ENCODE data around the gene C6orf15.
A peak's percentile ranks its signal among the peaks of the same experiment; 100 is the strongest.

Gene C6orf15

DNA sequence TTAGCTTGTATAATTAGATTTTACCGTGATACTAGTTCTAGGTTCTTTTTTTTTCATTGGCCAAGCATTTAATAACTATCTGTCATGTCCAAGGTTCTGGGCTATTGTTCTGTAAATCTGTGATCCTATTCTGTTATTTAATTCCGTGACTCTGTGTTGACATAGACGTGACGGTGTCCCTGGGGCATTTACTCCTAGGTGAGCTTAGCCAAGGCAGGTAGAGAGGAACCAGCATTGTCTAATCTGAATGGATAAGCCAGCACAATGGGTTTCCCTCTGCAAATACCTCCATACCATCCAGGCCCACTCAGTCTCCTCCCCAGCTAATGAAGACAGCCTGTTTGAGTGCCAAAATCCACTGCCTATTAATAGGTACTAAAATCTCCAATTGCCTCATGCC lies 16.8 kb upstream of the C6orf15 start:
- no peak for DNase-seq

DNA sequence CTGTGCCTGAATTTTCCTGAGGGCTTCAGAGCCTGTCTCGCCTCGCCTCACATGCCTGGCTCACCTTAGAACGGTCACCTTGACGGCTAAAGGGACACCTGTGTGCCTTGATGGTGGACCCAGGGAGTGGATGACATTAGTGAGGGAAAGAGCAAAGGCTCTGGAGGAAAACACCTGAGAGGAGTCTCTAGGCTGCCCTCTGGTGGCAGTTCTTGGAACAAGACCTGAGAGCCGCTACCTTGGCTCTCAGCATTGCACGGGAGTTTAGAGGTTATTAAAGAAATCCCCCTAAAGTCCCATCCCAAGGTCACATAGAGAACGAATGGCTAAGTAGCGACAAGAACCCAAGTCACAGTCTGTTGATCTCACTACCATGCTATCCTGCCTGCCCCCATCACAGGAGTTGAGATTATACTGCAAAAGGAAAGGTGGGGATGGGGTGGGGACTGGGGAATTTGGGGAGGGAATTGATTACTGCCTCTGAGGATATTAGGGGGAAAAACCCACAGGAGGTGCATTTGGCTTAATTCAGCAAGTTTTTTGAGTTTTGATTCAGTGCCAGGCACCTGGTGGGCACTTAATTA lies 15.8 kb upstream of the C6orf15 start:
- DNase-seq: peak; percentile 75

DNA sequence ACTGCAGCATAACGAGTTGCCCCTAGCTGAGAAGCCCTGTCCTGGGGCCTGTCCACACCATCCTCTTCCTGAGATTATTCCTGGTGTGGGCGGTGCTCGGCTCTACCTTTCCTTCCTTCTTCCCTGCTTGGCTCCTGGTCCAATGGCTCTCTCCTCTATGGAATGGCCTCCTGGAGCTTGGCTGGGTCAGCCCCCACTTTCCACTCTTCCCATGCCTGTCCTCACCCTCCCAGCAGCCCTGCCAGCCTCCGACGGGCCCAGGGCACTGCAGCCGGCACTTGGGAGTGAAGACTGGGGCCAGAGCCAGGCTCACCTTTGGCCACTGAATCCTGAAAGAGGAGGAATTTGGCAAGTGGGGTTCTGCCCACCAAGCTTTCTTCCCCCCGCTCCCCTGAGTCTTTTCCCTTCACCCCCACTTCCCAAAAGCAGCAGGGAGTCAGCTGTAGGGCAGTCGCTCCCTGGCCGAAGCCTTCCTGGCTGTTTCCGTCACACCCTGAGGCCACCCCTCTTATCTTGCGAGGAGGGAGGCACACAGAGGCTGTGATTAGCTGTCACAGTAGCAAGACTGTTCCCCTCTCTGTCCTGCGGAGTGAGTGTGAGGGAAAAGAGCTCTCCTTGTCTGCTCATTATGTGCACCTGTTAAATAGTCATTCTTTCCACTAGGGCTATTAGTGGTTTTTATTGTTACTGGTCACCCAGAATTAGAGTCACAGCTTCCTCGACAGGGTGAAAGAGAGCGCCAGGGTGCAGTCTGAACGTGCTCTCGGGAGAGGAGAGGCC lies 14.2 kb upstream of the C6orf15 start:
- DNase-seq: no peak

DNA sequence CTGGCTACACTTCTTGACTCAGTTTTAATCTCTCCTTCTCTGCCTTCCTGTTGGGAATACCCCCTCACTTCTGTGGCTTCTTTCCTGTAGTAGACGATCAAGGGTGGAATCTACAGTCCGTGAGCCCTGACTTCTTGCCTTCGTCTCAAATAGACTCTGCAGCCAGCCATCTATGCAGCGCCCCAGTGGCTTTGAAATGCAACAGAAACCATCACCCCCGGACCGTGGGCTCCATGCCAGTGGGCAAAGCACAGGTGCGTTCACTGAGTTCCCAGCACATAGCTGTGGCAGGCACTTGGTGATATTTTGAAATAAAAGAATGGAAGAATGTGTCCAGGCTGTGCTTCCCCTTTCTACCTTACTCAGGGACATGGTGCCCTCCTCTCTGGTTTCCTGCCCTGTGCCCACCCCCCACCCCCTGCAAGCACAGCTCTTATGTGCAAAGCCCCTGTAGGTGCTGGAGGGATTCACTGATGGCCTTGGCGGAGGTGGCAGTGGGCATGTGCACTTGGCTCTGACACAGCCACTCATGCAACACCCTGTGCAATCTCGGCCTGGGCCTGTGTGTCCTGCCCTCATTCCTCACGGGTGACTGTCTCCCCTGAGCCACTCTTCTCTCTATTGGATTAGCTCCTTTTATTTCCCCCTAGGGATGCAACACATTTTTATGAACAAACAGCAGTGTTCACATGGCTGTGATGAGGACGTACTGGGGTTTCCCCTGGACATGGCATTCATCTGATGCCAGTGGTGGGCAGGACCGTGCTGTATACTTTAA lies 13.4 kb upstream of the C6orf15 start:
- DNase-seq: no peak

DNA sequence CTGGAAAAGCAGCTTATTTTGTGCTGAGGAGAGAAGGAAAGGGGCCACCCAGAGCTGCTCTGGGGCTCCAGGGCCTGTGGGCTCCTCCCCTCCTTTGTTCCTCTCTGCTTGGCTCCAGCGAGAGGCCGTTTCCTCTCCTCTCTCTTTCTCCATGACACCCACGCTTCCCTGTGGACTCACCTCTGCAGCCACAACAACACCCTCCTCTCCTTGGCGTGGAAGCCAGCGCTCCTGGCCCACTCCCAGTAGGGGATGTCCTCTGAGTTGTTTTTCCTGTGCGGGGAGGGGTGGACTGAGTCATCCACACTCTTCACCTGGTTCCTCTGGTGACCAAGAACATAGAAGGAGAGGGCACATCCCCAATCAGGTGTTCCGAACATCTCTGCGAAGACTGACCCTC lies 12.8 kb upstream of the C6orf15 start:
- DNase-seq: no peak

DNA sequence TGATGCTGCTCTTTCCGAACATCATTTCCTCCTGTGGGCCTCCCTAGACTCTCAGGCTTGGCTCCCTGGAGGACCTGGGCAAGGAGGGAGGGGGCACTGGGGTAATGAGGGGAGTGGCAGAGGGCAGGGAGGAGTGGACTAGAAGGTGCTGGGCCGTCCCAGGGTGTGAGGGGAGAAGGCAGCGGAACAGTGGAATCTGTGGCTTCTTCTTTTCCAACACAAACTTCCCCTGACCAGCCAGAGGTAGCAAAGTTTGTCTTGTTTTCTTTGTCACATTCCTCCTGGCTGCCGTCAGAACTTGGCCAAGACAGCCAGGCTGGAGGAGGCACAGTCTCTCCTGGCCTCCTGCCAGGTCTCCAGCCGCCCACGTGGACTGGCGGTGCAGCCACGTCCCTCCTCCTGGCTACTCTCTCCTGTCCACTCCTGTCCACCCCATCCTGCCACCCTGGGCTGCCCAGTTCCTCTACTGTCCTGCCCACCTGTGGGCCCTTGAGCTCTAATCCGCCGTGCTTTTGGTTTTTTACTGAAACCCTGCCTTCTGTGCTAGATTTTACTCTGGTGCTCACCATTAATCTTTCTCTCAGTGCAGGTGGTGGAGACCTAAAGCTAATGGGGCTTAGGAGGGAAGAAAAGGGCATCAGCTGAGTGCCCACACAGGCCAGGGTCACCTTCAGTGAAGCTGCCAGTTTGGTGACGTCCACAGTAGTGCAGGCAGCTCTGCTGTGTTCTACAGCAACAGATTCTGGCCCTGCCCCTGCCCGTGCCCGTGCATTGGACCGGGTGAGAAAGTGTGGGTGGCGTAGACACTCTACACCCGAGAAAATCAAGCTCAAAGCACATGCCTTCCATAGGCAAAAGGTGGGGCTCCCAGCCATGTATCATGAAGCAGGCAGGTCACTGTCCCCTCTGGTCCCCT lies 10.7 kb upstream of the C6orf15 start:
- no peak for DNase-seq

DNA sequence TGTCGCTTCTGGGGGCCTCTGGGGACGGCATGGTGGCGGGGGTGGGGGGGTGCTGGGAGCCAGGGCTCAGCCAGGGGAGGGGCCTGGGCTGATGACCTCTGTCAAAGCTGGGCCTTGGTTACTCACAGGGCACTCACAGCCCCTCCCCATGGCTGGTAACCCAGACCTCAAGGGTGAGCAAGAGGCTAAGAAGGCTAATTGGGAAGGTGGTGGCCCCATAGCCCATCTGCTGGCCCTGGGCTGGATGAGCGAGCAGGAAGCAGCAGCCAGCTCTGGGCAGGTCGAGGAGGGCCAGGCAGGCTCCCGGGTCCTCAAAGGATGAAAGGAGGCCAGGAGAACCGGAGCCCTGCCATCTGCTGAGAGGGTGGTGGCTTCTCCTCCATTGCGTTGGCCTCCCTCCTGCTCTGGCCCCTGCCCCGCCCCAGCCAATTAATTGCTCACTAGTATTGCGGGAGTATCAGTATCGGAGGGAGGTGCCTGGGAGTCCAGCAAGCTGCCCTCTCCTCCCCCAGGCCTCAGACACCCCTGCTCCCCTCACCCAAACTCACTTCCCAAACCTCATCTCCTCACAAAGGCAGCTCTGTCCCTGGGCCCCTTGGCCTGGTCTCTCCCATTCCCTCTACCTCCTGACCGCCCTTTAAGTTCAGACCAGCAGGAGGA lies 8.9 kb upstream of the C6orf15 start:
- no peak for DNase-seq

DNA sequence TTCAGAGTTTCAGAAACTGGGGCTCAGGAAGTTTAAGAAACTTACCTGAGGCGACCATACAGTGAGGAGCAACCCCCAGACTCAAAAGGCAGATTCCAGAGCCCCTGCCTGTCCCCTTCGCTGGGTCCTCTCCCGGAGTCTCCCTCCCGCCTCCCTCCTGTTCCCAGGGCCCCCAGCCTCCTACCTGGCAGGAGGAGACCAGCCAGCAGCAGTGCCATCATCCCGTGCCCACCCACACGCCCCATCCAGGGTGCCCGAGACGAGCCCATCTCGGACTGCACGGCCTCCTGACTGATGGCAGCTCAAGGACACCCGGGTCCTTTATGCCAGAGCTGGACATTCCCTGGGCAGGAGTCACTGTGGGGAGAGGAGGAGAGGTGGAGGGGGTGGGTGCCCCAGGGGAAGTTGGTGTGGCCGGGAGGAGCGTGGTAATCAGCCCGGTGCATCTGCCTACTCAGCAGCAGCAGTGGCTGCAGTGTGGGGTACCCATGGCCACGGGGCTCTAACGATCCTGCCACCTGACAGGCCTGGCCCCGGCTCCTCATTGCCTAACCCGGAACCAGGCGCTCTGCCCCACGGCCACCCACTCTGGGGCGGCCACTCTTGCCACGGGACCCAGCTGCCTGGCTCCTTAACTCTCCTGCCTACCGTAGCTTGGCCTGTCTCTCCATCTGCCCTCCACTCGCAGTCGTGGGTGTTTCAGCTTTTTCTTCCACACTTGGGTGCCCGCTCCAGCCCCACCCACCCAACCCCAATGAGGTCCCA lies 8.0 kb upstream of the C6orf15 start, which contains the start of gene CDSN:
TSS of gene CDSN (minus strand) at position 296 of the 765 bp plus-strand sequence. CDS start at position 269, 27 bp downstream.
- no peak for DNase-seq

DNA sequence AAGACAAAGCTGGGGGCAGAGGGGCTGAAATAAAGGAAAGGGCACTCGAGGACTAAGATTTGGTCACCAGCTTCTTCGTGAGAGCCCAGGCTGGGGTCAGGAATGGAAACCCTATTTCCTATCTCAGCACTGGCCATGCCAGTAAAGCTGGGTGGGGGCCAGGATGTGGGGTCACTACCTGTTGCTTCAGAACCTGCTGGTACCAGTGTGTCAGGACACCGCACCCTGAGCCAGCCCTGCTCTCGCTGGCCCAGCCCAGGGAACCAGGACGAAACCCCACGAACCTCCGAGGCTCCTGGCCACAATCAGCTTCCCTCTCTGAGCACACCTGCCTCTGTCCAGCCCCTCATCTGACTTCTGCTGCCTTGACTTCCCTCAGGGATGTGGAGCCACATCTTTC lies 5.8 kb upstream of the C6orf15 start:
- DNase-seq: no peak

DNA sequence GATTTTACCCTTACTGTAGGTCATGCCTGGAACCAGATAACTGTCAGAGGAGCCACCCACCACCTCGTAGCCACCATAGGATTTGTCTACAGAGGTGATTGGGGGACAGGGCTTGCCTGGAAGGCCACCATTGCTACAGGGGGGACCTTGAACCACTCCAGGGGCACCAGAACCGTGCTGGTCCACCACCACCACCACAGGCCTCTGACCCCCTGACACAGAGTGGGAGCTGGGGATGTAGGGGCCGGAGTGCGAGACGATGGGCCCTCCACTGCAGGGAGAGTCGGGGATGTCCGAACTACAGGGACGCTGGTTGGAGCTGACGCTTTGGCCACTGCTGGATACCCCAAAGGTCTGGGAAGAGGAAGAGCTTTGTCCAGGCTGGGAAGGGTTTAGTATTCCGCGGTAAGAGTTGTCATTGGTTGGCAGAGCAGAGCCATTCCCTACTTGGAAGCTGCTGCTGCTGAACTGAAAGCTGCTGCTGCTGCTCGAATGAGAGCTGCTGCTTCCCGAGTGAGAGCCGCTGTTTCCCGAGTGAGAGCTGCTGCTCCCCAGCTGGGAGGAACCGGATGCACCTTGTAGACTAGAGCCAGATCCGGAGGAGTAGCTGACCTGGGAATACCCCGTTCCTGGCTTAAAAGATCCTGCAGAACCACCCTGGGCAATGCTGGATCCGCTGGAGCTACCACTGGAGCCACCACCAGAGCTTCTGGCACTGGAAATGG lies 4.4 kb upstream of the C6orf15 start:
- DNase-seq: no peak

DNA sequence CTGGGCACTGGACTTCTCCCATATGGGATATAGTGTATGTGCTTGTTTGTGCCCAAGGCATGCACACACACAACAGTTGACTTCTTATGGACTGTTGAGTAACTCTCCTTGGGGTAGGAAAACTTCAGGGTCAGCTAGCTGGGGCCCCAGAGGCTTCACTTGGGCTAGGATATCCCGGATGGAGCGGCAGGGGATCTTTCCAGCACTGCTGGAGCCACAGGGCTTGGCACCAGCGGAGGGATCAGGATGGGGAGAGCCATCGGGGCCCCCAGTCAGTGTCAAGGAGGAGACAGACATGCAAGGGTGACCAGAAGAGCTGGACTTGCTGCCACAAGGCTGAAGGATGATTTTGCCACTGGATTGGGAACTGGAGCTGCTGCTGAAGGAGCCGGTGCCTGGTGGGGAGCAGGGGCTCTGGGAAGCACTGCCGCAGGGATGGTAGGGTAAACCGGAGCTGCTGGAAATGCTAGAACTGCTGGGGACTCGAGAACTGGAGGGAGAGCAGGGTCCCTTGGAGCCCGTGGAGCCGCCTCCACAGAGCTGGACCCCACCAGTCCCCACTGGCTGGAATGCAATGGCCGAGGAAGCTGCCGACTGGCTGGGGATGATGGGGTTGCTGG lies 3.7 kb upstream of the C6orf15 start:
- no peak for DNase-seq

DNA sequence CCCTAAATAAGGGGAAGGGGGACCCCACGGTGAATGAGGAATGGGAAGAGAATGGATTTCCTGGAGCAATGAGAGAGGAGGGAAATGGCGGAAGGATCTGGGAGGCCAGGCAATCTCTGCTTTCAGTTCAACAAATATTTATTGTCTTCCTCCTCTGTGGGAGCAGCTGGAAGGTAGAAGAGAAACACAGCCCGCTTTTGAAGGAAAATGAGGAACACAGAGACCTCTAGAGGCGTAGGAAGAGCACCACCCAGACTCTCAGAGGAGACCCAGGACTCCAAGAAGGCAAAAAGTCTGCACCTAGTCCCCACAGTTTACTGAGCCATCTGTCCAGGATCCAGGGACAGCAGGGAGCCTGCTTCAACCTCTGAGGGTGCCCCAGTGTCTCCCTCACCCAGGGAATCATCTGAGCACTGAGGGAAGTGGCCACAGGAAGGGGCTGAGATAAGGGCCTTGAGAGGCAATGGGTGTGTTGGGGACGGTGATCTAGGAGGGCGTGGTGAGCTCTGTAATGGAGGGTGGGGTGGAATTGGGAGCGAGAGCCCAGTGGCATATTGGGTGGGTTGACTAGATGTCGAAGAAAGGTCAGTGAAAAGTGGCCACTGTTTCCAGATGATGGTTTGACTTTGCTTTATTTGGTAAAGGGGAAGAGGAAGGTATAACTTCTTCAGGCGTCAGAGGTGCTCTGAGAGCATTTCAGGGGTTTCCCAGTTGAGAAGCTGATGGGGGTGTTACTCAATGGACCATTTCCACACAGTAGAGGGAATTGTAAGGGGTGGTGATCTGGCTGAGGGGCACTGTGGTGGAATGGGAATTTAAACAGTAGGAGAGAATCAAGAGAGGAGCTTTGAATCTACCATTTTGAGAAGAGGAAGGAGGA lies 2.8 kb upstream of the C6orf15 start:
- DNase-seq: no peak

DNA sequence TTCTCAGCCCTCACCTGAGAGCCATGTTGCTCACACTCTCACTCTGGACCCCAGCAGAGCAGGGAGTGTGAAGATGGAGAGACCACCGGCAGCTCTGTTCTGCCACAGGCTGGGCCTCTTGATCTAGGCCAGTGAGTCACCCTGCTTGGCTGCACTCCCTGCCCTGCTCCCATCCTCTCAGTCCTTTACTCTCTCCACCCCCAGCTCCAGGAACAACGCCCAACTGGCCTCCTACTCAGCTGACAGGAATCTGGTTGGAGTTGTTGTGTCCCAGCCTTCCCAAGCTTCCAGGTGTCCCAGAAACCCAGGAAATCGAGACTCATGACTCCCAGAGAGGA lies 2.1 kb upstream of the C6orf15 start, which contains the start of gene PSORS1C1:
TSS of gene PSORS1C1 (plus strand) at position 260 of the 338 bp plus-strand sequence. CDS start 14,833 bp downstream, outside the sequence.
- DNase-seq: no peak

DNA sequence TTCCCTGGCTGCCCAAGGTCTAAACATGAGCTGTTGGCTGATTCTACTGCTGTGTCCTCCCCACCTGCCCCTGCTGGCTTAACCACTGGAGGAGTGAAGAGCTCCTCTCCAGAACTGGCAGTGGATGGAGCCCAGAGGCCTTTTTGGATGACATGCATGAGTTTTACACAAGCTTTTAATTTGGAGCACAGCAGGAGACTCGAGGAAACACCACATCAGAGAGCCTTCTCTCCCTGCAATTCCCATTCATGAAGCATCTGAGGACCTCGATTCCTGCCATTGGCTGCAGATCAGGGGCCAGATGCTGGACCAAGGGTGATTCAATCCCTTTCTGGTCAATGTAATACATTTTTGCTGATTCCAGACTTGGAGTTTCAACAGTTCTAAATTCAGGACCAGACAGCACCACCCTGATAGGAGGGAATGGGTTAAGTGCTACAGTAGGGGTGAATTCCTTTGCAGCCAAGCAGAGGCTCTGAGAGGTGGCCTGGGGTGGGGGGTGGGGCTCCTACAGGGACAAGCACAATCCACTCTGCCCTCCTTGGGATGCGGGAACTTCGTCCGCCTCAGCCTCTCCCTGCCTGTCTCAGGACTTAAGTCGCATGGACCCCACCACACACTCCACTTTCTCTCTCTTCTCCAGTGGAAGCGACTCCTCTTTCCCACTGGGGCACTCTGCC lies 1.6 kb upstream of the C6orf15 start:
- no peak for DNase-seq

DNA sequence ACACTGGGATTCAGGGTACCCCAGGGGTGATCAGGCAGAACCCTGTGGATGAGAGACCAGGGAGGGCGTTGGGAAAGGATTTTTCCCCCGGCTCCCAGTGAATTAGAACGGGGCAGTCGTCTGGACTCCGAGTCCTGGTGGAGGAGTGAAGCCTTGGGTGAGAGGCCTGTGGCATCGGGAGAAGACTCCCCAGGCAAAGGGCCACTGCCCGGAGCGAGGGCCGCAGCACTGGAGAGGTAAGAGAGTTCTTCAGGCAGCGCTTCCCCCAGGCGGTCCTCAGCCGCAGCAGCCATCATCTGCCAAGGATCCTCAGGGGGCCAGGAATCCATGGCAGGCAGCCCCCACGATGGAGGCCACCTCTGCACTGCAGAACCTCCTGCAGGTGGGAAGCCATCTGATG lies 663 bp downstream of the C6orf15 start:
- DNase-seq: no peak

DNA sequence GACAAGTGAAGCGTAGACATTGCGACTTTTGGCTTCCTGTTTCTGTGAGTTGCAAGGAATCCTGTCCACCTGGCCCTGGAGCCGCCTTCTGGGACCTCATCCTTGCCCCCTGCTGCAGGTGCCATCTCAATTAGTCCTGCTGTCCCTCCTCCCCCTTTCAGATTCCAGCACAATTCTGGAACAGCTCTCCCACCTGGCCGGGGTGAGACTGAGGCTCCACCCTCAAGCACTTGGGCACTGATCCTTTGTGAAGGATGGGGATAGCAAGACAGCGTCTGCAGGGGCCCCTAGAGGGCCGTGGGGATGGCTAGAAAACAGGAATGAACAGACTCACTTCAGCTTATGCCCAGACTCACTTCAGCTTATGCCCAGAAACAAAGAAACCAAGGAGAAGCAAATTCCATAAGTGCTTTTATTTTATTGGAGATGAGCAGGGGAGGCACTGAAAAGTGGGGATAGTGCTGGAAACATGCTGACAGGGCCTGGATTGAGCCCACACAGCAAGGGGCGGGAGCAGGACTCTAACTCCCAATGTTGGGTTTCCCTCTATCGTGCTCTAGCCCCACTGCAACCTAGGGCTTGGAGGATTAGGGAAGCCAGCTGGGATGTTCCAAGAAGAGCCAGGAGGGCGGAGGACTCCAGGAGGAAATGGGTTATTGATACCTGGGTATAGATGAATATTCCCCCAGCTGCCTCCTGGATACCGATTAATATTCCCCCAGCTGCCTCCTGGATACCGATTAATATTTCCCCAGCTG lies 1.4 kb downstream of the C6orf15 start:
- DNase-seq: no peak

DNA sequence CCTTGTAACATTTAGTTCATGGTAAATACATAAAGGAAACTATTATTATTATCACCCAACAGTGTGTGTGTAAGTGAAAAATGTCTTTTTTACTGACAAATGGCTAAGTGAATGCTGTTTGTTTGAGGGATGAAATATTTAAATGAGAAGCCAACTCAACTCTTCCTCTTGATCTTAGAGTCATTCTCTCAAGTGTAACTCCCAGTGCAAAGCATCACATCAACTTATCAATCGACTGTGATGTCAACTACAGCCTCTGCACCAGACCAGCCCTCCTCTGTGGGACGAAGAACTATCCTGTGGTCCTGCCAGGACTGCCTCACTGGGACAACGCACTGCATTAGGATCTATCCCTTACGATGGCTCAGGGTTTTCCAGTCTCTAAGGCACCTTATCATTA lies 5.3 kb downstream of the C6orf15 start:
- no peak for DNase-seq

DNA sequence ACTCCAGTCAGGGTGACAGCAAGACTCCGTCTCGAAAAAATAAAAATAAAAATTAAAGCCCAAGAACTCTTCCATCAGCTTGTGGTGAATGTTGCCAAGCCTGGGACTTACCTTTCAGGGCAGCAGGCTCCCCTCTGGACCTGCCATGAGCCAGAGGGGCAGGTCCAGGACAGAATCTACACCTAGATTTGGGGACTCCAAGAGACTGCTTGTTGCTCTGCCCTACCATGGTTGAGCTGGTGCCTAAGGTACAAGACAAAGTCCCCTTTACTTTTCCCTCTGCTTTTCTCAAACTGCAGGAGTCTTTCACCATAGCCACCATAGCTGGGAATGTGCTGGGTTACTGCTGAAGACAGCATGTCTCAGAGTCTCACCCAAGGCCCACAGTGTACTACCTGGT lies 9.2 kb downstream of the C6orf15 start:
- no peak for DNase-seq

All from activated CD4-positive, alpha-beta T cell treated with anti-CD3 and anti-CD28 coated beads, Interleukin-2, Interleukin-6, amounts not matched to agents 100 ng/mL and 50 ng/mL, durations not matched to agents 16 hours and 8 hours (primary cell).